Measurements from ENCODE around the gene CREB3L4. TPM values are rescaled to one million over a fixed set of nuclear protein-coding genes. Genes with fewer than 3 reads are reported as not detected.

CREB3L4 gene
- polyA plus RNA-seq, 1 donor (not counting 4 experiments of a cell fraction or from before 2014, with no cell fraction given), result 6.0 TPM

GRCh38 chr1:154019940-154020339, 52.2 kb downstream of the CREB3L4 start:
- H3K9me3 ChIP-seq (ENCODE audit: control insufficient read depth, low read depth, low read length), result no peaks in the 10 kb centered on the region
- TF ChIP-seq CTCF (optimal IDR thresholded peaks at IDR 0.05 in 1 of 3, IDR thresholded peaks at IDR 0.05 in 1 of 3, conservative IDR thresholded peaks at IDR 0.05 in 1 of 3; ENCODE audit: extremely low read depth in 1 of 3, insufficient read depth in 2 of 3, low read length in 3 of 3), result no peak
- no peak for TF ChIP-seq EZH2 (IDR thresholded peaks at IDR 0.05; ENCODE audit: low read length)
- no peaks in the 10 kb centered on the region for H4K20me1 ChIP-seq (ENCODE audit: control insufficient read depth, extremely low read depth, insufficient read depth, low read length)
- H3K9me1 ChIP-seq (ENCODE audit: control insufficient read depth, extremely low read depth, insufficient read depth, low read length), result no peaks in the 10 kb centered on the region
- no peaks in the 10 kb centered on the region for H3K27me3 ChIP-seq (ENCODE audit: control insufficient read depth, extremely low read depth, insufficient read depth, low read length)
- no peak for DNase-seq (ENCODE audit: low read depth, low spot score)
- no peak for FAIRE-seq
- dilution Hi-C loops (cut with MboI; ENCODE audit: extremely low pct_ligation_motif_present, low sequenced_read_pairs), result no loop called here
- H3K36me3 ChIP-seq (ENCODE audit: control insufficient read depth in 2 of 2, extremely low read depth in 1 of 2, insufficient read depth in 2 of 2, low read length in 2 of 2), result no peaks in the 10 kb centered on the region
- H3K4me3 ChIP-seq (ENCODE audit: control insufficient read depth in 2 of 3, extremely low read depth in 1 of 3, insufficient read depth in 2 of 3, low read depth in 1 of 3, low read length in 3 of 3), result no peak overlapping the region
- H3K4me1 ChIP-seq (ENCODE audit: control insufficient read depth, extremely low read depth, insufficient read depth, low read length), result no peaks in the 10 kb centered on the region
- no peaks in the 10 kb centered on the region for H3K79me2 ChIP-seq (ENCODE audit: control insufficient read depth, insufficient read depth, low read length)
- H3K4me2 ChIP-seq (ENCODE audit: control insufficient read depth, extremely low read depth, insufficient read depth, low read depth, low read length), result no peak overlapping the region
- H3K9ac ChIP-seq (ENCODE audit: control insufficient read depth, extremely low read depth, insufficient read depth, low read length), result no peak overlapping the region
- H3K27ac ChIP-seq (ENCODE audit: control insufficient read depth, insufficient read depth, low read length), result no peak overlapping the region
- no peak overlapping the region for H2AFZ ChIP-seq (ENCODE audit: control insufficient read depth, low read length)

Small RNAs within 50 kb of the gene (small RNA-seq; reads per million reads assigned to genes)
- gene MIR6737 (ENCODE audit: insufficient read length in 3 of 3, low read depth in 3 of 3, low replicate concordance in 1 of 3), result 0 to 0.33 (median 0) reads per million in 3 experiments

Other genes with a start within 250 kb of the CREB3L4 start
- gene INTS3, start 239.9 kb upstream of the CREB3L4 start, polyA plus RNA-seq, result 24.6 to 34.5 TPM (median 26.0 TPM) in 3 replicates
- gene SLC27A3, start 192.5 kb upstream of the CREB3L4 start, polyA plus RNA-seq, result 7.4 to 9.6 TPM (median 8.2 TPM) in 3 replicates
- 4.1 to 7.6 TPM (median 6.1 TPM) in 3 replicates for gene GATAD2B, start 44.9 kb upstream of the CREB3L4 start, polyA plus RNA-seq
- 7.9 to 16.3 TPM (median 8.0 TPM) in 3 replicates for gene DENND4B, start 21.2 kb upstream of the CREB3L4 start, polyA plus RNA-seq
- 14.0 to 20.4 TPM (median 15.9 TPM) in 3 replicates for gene CRTC2, start 9.3 kb upstream of the CREB3L4 start, polyA plus RNA-seq
- gene SLC39A1, start 4.4 kb upstream of the CREB3L4 start, polyA plus RNA-seq, result 68.4 to 83.6 TPM (median 68.5 TPM) in 3 replicates
- 71.7 to 86.8 TPM (median 83.4 TPM) in 3 replicates for gene JTB, start 9.8 kb downstream of the CREB3L4 start, polyA plus RNA-seq
- gene RAB13, start 18.4 kb downstream of the CREB3L4 start, polyA plus RNA-seq, result 38.3 to 87.1 TPM (median 69.8 TPM) in 3 replicates
- gene RPS27, start 22.9 kb downstream of the CREB3L4 start, polyA plus RNA-seq, result 3,237 to 6,680 TPM (median 5,112 TPM) in 3 replicates
- gene NUP210L, start 187.2 kb downstream of the CREB3L4 start, polyA plus RNA-seq, result 0.01 TPM in 1 of 3 replicates, not detected in the others
- gene TPM3, start 224.2 kb downstream of the CREB3L4 start, polyA plus RNA-seq, result 294 to 691 TPM (median 585 TPM) in 3 replicates
- not detected in 3 replicates for gene CFAP141, start 238.4 kb downstream of the CREB3L4 start, polyA plus RNA-seq